Activated CD8-positive, alpha-beta memory T cell treated with anti-CD3 and anti-CD28 coated beads, Interleukin-2, amount 10 ng/mL, durations not matched to agents 7 days and 5 days (primary cell): Measurements from ENCODE around the gene FASN. TPM values are rescaled to one million over a fixed set of nuclear protein-coding genes. Genes with fewer than 3 reads are reported as not detected.
A peak's percentile ranks its signal among the peaks of the same experiment; 100 is the strongest.

ENCODE experiments used
- ATAC-seq: fragments of 150-1000 bp; cut with Tn5 transposase; one replicate; pipeline ENCODE4 v1.10.0; 2021; ENCODE audit warnings: moderate library complexity
- CTCF ChIA-PET: fragments of 350-600 bp; sonication (Branson Sonifier 250); formaldehyde crosslinking; loops from one replicate; lab custom pipeline; 2021; ENCODE audit warnings: antibody characterized with exemption; lab: Charles Lee
- DNase-seq: peaks from one replicate; pipeline ENCODE4 v3.0.0-alpha.2; 2020
- H3K27ac Mint-ChIP-seq: one replicate; pipeline ENCODE4 v1.8.0; 2021; ENCODE audit warnings: mild to moderate bottlenecking, mixed read lengths
- H3K27me3 Mint-ChIP-seq: one replicate; pipeline ENCODE4 v1.8.0; 2021; ENCODE audit warnings: mixed read lengths
- H3K36me3 Mint-ChIP-seq: one replicate; pipeline ENCODE4 v1.8.0; 2021; ENCODE audit warnings: mild to moderate bottlenecking, mixed read lengths
- H3K4me1 Mint-ChIP-seq: one replicate; pipeline ENCODE4 v1.8.0; 2021; ENCODE audit warnings: mixed read lengths
- H3K4me3 Mint-ChIP-seq: one replicate; pipeline ENCODE4 v1.8.0; 2021; ENCODE audit warnings: mild to moderate bottlenecking, moderate library complexity, mixed read lengths
- H3K9me3 Mint-ChIP-seq: one replicate; pipeline ENCODE4 v1.8.0; 2022; ENCODE audit warnings: low read depth, mixed read lengths
- total RNA-seq, 2 experiments: library from RNA; stranded (reverse); gene quantifications; one replicate each; pipeline ENCODE4 v1.2.3, GENCODE V29; 2021

The FASN gene
- total RNA-seq, 2 experiments from 2014 or later: 229 to 277 TPM

DNA sequence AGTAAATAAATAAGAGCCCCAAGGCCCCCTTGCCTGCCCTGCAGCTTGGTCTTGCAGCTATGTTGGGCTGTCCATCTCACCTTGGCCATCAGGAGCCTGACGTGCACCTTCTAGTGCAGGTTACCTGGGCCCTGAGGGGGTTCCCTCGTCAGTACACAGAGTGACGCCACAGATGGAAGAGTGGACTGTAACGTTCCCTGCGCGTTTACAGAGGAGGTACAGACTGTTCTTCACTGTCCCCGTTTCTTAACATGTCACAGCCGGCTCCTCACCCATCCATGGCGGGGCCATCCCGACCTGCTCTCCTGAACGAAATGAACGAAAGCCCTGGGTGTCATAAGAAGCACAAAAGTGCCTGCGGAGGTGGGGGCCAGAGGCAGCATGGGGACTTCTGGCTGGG is 15.9 kb upstream of the FASN start:
- H3K36me3 Mint-ChIP-seq: no peaks in the 10 kb centered on the region
- H3K9me3 Mint-ChIP-seq: no peaks in the 10 kb centered on the region
- H3K4me3 Mint-ChIP-seq: no peak overlapping the region
- H3K27ac Mint-ChIP-seq: no peak overlapping the region
- CTCF ChIA-PET: interaction anchor here (1.4 kb wide), 1 partner anchor 16 kb away, joined by 3 read pairs; the partner anchor contains the start of gene FASN
- no peaks in the 10 kb centered on the region for H3K27me3 Mint-ChIP-seq
- no peak for ATAC-seq
- DNase-seq: no peak
- H3K4me1 Mint-ChIP-seq: peaks cover 7% of the 10 kb centered on the region

DNA sequence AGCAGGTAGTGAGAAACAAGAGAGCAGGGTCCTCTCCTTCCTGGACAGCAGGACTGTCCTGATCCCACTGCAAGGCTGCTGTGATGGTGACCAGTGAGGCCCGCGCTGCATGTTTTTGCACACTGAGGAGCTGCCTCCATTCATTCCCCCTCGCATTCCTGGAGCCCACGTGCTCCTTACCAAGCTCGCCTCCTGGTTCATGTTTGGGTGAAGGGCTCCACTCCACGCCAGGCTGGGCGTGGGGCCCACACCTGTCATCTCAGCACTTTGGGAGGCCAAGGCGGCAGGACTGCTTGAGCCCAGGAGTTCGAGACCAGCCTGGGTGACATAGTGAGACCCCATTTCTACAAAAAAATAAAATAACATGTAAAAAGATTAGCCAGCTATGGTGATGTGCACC is 15.4 kb upstream of the FASN start:
- no peaks in the 10 kb centered on the region for H3K36me3 Mint-ChIP-seq
- H3K27me3 Mint-ChIP-seq: no peaks in the 10 kb centered on the region
- no peak for DNase-seq
- peaks cover 9% of the 10 kb centered on the region for H3K4me1 Mint-ChIP-seq
- no peak for ATAC-seq
- no peak overlapping the region for H3K4me3 Mint-ChIP-seq
- no peaks in the 10 kb centered on the region for H3K9me3 Mint-ChIP-seq
- CTCF ChIA-PET: interaction anchor here (1.4 kb wide), 1 partner anchor 15 kb away, joined by 3 read pairs; the partner anchor contains the start of gene FASN
- no peak overlapping the region for H3K27ac Mint-ChIP-seq

DNA sequence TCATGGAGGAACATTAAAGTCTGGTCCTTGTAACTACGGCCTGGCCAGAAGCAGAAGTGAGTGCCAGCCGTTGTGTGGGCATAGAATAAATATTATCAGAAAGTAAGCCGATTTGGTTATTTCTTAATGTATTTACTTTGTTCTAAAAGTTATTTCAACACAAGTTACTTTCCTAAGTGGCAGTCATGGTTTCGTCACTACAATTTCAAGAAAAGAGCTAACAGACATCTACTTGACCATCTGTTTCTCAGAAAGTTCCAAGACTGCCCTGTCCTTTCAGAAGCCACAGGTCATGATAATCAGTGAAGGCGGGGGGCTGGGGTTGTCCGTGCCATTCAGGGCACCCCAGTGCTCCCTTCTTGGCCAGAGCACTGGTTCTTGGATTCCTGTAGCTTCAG is 14.9 kb upstream of the FASN start:
- DNase-seq (no peak), ATAC-seq (no peak)
- H3K27me3 Mint-ChIP-seq: no peaks in the 10 kb centered on the region
- CTCF ChIA-PET: interaction anchor here (0.9 to 1.4 kb wide), 2 partner anchors 15 to 48 kb away, joined by 3 to 4 read pairs; partner anchors contain the start of gene FASN
- no peaks in the 10 kb centered on the region for H3K9me3 Mint-ChIP-seq
- H3K27ac Mint-ChIP-seq: no peak overlapping the region
- H3K36me3 Mint-ChIP-seq: no peaks in the 10 kb centered on the region
- H3K4me3 Mint-ChIP-seq: no peak overlapping the region
- H3K4me1 Mint-ChIP-seq: peaks cover 9% of the 10 kb centered on the region

DNA sequence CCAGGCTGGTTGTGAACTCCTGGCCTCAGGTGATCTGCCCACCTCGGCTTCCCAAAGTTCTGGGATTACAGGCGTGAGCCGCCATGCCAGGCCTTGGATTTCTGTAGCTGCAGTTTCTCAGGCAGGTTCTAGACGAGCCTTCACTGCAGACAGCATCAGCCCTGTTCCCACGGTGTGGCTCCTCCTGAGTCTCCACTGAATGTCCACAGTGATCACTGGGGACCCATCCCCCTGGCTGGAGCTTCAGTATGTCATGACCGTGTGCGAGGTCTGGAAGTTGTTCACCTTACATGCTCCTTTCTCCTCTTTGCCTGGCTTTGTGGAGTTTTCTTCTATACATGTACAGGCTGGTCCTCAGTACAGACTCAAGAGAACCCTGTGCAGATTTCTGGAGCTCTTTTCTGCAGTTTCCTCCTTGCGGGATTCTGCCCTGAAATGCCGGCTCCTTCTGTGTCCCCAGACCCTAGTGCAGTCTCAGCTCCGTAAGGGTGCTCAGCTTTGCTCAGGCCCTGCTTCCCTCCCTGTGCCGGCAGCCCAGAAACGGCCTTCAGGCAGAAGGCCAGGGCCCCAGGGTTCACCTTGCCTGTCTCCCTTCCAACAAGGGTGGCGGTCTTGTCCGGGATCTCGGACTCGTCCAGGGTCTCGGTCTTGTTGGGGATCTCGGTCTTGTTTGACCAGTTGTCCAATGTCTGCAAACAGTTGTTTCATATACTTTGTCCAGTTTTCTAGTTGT is 14.3 kb upstream of the FASN start:
- H3K4me3 Mint-ChIP-seq: no peak overlapping the region
- no peaks in the 10 kb centered on the region for H3K27me3 Mint-ChIP-seq
- H3K36me3 Mint-ChIP-seq: no peaks in the 10 kb centered on the region
- no peaks in the 10 kb centered on the region for H3K9me3 Mint-ChIP-seq
- H3K27ac Mint-ChIP-seq: no peak overlapping the region
- DNase-seq: no peak
- CTCF ChIA-PET: interaction anchor here (0.7 to 0.9 kb wide), 2 partner anchors 42 to 48 kb away, joined by 3 to 4 read pairs; no protein-coding TSS in a partner anchor
- no peak for ATAC-seq
- peaks cover 9% of the 10 kb centered on the region for H3K4me1 Mint-ChIP-seq

DNA sequence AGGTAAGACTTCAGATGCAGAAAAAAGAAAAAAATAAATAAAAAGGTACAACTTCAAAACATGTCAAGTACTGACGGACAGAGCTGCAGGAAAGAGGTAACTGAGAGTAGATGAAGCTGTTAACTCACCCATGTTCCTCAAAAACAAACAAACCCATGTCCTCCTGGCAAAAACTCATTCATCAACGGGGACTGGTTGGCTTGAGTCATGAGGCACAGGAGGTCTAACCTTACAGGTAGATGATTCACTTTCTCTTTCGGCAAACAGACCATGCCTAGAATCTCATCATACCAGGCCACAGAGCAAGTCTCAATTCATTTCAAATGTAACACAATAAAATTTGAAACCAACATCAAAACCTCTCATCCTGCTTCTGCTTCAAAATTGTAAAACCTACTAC is 12.3 kb upstream of the FASN start:
- Mint-ChIP-seq H3K4me1 (peaks cover 25% of the 10 kb centered on the region), H3K27me3 (no peaks in the 10 kb centered on the region), H3K27ac (peak overlapping the region; percentile 39), H3K4me3 (no peak overlapping the region), H3K36me3 (no peaks in the 10 kb centered on the region), H3K9me3 (no peaks in the 10 kb centered on the region)
- peak; percentile 43 for DNase-seq
- ATAC-seq: peak; percentile 22
- CTCF ChIA-PET: interaction anchor here (1.4 kb wide), 1 partner anchor 12 kb away, joined by 5 read pairs; no protein-coding TSS in a partner anchor

DNA sequence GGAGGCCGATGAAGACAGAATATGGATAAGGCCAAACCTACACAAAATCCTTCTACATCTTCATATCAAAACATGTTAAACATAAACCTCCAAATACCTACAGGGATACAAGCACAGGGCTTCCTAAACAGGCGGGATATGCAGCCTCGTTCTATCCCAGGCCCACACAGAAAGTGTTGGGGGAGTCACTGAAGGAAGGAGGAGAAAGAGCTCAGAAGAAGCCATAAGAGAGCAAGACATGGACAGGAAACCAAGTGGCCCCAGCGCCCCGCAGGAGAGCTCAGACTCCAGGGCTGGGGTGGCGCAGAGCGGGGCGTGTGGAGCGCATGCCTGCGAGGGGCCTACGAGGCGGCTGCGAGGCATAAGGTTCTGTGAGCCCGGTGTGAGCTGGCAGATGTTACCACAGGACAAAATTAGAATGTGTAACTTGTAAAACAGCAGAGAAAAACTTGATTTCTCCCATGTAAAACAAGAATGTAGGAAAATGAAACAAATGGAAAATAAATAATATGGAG is 11.0 kb upstream of the FASN start:
- Mint-ChIP-seq H3K36me3 (no peaks in the 10 kb centered on the region), H3K4me3 (no peak overlapping the region), H3K27ac (no peak overlapping the region), H3K27me3 (no peaks in the 10 kb centered on the region), H3K4me1 (peaks cover 29% of the 10 kb centered on the region), H3K9me3 (no peaks in the 10 kb centered on the region)
- no peak for ATAC-seq
- CTCF ChIA-PET: interaction anchor here (1.1 to 1.4 kb wide), 3 partner anchors 45 to 89 kb away, joined by 3 to 4 read pairs (median 4); partner anchors contain the start of gene CENPX
- no peak for DNase-seq

DNA sequence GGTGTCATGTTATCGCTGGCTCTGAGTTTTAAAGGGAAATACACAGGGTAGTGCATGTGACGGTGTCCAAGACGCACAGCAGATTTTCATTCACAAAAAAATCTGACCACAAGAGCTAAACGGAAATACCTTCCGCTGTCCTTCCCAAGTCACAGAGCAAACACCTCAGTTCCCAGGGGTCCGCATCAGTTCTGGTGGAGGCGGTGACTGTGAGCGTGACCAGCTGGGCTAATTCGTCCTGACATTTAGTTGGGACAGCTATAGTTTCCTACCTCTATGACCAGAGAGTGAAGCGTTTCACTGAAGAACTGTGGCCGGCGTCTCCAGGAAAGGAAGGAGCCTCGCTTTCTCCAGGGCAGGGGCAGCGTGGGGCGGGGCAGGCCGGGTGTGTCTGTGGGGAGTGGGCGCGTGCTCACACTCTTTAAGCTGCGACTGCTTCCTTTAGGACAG is 10.5 kb upstream of the FASN start:
- no peak for DNase-seq
- Mint-ChIP-seq H3K4me3 (no peak overlapping the region), H3K36me3 (no peaks in the 10 kb centered on the region), H3K4me1 (peaks cover 29% of the 10 kb centered on the region), H3K9me3 (no peaks in the 10 kb centered on the region), H3K27me3 (no peaks in the 10 kb centered on the region), H3K27ac (no peak overlapping the region)
- no peak for ATAC-seq
- CTCF ChIA-PET: interaction anchor here (1.1 to 1.4 kb wide), 3 partner anchors 46 to 89 kb away, joined by 3 to 4 read pairs (median 4); partner anchors contain the start of gene CENPX

DNA sequence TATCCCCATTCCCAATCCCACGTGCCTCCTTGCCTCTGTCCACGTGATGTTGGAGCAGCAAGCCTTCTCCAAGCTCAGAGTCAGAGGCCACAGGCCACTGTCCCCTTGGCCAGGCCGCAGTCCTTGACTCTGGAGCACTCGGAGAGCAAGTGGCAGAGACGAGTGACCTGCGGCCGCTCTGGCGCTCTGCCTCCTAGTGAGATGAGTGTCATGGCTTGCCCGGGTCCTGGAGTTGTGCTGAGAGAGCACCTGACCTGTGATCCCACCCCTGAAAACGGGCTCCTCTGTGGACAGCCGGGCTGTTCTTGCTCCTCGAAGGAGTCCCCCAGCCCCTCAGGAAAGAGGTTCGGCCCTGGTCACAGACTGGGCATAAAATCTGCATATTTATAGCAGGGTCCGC is 10.0 kb upstream of the FASN start:
- CTCF ChIA-PET: interaction anchor here (1.2 to 2.5 kb wide), 4 partner anchors 10 to 86 kb away, joined by 4 to 14 read pairs (median 8); partner anchors contain the start of genes CENPX and FASN
- peaks cover 29% of the 10 kb centered on the region for H3K4me1 Mint-ChIP-seq
- H3K9me3 Mint-ChIP-seq: no peaks in the 10 kb centered on the region
- no peaks in the 10 kb centered on the region for H3K27me3 Mint-ChIP-seq
- H3K27ac Mint-ChIP-seq: no peak overlapping the region
- no peak overlapping the region for H3K4me3 Mint-ChIP-seq
- DNase-seq (no peak), ATAC-seq (no peak)
- no peaks in the 10 kb centered on the region for H3K36me3 Mint-ChIP-seq

DNA sequence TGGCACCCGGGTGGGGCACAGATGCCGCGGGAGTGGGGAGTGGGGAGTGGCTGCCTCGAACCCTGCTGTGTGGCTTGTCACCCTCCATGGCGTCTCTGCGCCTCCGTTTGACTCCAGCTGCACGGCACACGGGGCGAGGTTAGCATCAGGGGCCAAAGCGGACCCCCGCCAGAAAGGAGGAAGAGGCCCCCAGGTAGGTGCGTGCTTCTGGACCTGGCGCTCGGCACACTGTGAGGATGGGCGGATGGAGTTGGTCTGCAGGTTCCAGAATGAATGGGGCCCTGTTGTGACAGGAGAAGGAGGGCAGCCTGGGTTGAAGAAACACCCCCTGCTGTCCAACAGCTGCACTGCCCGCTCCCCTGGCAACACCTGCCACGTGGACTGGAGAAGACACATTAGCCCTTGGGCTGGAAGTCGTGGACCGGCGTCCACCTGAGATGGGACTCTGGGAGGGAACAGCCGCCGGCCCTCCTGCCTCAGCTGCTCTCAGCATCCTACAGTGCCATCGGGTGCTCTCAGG is 9.4 kb upstream of the FASN start:
- Mint-ChIP-seq H3K27me3 (no peaks in the 10 kb centered on the region), H3K4me1 (peaks cover 29% of the 10 kb centered on the region), H3K27ac (peak overlapping the region; percentile 24), H3K4me3 (no peak overlapping the region), H3K36me3 (no peaks in the 10 kb centered on the region), H3K9me3 (no peaks in the 10 kb centered on the region)
- CTCF ChIA-PET: interaction anchor here (1.2 to 2.5 kb wide), 6 partner anchors 9 to 147 kb away, joined by 3 to 14 read pairs (median 10); partner anchors contain the start of genes DCXR, FASN and NOTUM
- no peak for ATAC-seq
- DNase-seq: peak; percentile 46

DNA sequence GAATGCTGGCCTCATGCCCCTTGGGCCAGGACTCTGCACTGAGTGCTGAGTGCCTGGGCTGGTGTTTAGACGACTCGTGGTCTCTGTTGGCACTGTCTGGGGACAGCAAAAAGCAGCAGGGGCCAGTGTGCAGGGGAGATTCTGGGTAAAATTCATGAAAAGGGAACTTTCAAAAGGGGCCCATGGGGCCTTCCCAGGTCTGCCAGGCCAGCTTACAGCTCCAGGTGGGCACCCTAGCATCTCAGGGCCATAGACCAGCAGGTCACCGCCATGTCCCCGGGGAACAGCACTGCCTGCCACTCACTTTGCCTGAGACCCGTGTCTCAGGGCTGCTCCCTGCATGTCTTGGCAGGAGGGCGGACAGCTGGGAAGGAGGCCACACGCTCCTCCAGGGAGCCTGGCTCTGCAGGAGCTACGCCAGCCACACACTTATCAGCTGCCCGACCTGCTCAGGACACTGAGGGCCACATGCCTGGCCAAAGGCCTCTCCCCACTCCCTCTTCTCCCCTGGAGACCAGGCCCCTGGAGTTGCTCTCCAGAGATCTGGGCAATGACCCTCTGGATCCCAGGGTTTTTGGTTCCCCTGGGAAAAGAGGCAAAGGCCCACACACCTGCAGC is 8.8 kb upstream of the FASN start:
- ATAC-seq (no peak), DNase-seq (no peak)
- Mint-ChIP-seq H3K36me3 (no peaks in the 10 kb centered on the region), H3K9me3 (no peaks in the 10 kb centered on the region), H3K4me3 (peak overlapping the region; percentile 80), H3K27me3 (no peaks in the 10 kb centered on the region), H3K27ac (peak overlapping the region; percentile 93), H3K4me1 (peaks cover 29% of the 10 kb centered on the region)
- CTCF ChIA-PET: interaction anchor here (1.0 to 2.5 kb wide), 14 partner anchors 8 to 147 kb away, joined by 3 to 14 read pairs (median 6); partner anchors contain the start of genes CENPX, DCXR, DUS1L and FASN

DNA sequence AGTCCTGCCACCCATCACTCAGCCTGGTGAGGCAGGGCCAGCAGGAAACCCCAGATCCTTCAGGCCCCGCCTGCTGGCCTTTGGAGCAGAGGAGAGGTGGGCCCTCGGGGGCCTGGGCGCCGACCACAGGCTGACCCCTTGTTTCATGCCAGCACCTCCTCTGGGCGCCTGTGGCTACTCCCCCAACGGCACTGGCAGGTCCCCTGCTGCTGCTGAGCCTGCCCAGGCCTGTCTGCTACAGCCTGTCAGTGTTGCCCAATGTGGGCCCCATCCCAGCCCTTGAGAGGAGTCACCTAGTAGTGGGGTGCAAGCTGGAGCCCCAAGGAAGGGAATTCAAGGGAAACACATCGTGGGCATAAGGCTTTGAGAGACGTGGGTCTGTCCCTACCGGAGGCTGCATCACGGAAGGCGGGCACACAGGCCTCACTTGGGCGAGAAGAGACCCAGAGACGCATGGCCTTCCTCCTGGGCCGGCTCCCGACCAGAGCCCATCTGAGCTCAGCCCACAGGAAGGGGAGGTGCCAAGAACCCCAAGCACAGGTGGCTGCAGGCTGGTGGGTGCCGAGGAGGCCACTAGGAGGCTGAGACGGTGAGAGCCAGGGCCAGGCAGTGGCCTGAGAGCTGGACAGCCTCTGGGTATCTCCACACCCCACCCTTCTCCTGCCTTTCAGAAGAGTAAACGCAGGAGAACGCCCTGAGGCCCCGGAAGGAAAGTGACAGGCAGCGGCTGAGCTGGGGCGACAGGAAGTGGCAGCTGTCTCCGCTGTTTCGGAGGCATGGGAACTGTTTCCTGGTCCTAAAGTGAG is 8.0 kb upstream of the FASN start:
- peak; percentile 92 for ATAC-seq
- Mint-ChIP-seq H3K9me3 (no peaks in the 10 kb centered on the region), H3K4me1 (peaks cover 29% of the 10 kb centered on the region), H3K36me3 (no peaks in the 10 kb centered on the region), H3K4me3 (peak overlapping the region; percentile 80), H3K27ac (peak overlapping the region; percentile 93), H3K27me3 (no peaks in the 10 kb centered on the region)
- peak; percentile 82 for DNase-seq
- CTCF ChIA-PET: interaction anchor here (0.7 to 2.5 kb wide), 16 partner anchors 8 to 146 kb away, joined by 3 to 14 read pairs (median 6); partner anchors contain the start of genes CENPX, DCXR, DUS1L and FASN

DNA sequence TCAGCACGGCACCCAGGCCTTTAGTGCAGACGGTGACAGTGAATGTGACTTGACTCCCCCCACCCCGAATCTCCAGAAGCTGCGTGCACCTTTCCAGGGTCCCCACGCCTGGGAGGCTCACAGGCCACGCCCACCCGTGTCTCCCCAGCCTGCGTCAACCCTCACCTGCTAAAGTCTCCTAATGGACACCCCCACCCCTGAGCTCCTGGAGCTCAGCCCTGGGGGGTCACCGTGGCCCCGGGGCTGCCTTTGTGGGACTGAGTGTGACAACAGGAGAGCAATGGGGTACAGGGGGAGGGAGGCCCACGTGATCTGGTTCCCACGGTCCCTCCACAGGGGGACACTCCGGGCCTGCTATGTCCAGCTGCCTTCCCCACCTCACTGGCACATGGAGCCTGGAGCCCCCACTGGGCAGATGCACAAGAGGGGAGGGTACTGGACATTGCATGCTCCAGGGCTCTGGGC is 7.4 kb upstream of the FASN start:
- CTCF ChIA-PET: interaction anchor here (0.7 to 2.5 kb wide), 14 partner anchors 7 to 146 kb away, joined by 3 to 14 read pairs (median 6); partner anchors contain the start of genes DCXR, DUS1L, FASN and NOTUM
- H3K27me3 Mint-ChIP-seq: no peaks in the 10 kb centered on the region
- peak overlapping the region; percentile 93 for H3K27ac Mint-ChIP-seq
- H3K36me3 Mint-ChIP-seq: no peaks in the 10 kb centered on the region
- peak; percentile 40 for DNase-seq
- ATAC-seq: no peak
- peaks cover 29% of the 10 kb centered on the region for H3K4me1 Mint-ChIP-seq
- peak overlapping the region; percentile 80 for H3K4me3 Mint-ChIP-seq
- no peaks in the 10 kb centered on the region for H3K9me3 Mint-ChIP-seq
